ENCODE measurements around the gene ATP6V1A. TPM values are rescaled to one million over a fixed set of nuclear protein-coding genes. Genes with fewer than 3 reads are reported as not detected.

ATP6V1A gene
- total RNA-seq, 1 donor from 2014 or later = 55.5 TPM

DNA sequence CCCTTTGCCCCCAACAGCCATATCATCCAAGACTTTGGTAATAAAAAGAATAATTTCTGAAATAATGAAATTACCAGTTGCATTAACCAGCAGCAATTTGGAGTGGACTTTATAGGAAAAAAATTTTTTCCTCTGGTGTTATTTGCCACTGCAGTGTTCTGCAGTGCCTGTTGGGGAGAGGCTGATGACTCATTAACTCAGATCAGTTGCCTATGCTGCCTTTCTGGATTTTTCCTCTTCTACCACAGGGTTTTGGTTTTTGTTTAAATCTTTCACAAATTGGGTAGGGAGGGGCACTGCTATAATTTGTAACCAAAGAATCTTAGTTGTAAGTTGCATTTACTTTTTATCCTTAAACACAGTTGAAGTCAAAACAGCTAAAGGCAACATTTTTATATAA, 22.7 kb downstream of the ATP6V1A start:
- TF ChIP-seq, protein P1, sequence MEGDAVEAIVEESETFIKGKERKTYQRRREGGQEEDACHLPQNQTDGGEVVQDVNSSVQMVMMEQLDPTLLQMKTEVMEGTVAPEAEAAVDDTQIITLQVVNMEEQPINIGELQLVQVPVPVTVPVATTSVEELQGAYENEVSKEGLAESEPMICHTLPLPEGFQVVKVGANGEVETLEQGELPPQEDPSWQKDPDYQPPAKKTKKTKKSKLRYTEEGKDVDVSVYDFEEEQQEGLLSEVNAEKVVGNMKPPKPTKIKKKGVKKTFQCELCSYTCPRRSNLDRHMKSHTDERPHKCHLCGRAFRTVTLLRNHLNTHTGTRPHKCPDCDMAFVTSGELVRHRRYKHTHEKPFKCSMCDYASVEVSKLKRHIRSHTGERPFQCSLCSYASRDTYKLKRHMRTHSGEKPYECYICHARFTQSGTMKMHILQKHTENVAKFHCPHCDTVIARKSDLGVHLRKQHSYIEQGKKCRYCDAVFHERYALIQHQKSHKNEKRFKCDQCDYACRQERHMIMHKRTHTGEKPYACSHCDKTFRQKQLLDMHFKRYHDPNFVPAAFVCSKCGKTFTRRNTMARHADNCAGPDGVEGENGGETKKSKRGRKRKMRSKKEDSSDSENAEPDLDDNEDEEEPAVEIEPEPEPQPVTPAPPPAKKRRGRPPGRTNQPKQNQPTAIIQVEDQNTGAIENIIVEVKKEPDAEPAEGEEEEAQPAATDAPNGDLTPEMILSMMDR (IDR thresholded peaks at IDR 0.05; ENCODE audit: insufficient read depth, low read length, severe bottlenecking) = no peak
- Histone ChIP-seq H3K36me3 (ENCODE audit: control insufficient read depth, insufficient read depth, low read length) (no peaks in the 10 kb centered on the region), H3K27me3 (ENCODE audit: control insufficient read depth, insufficient read depth, low read length) (no peaks in the 10 kb centered on the region), H3K4me3 (ENCODE audit: low read depth, low read length) (no peak overlapping the region)
- no peak for FAIRE-seq
- peak; percentile 52 for DNase-seq (ENCODE audit: low read depth)

DNA sequence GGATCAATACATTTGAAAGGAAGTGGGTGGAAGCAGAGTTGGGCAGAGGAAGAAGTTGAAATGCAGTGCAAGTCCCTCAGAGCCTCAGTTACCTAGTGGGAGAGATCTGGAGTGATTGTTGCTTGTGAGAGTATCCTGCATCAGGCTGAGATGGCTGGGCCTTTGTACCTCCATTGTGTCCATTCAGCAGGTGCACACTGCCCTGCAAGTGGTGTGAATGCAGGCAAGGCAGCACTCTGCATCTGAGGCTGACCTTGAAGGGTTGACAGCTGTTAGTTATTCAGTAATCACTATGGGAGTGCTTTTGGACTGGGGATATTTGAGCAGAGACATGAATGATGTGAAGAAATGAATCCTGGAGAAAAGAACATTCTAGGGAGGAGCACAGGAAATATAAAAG, 25.2 kb downstream of the ATP6V1A start:
- H3K27me3 ChIP-seq (ENCODE audit: control insufficient read depth, insufficient read depth, low read length) = no peaks in the 10 kb centered on the region
- no peak overlapping the region for H3K4me3 ChIP-seq (ENCODE audit: low read depth, low read length)
- DNase-seq (ENCODE audit: low read depth) (no peak), FAIRE-seq (no peak)
- TF ChIP-seq, protein P1 (IDR thresholded peaks at IDR 0.05; ENCODE audit: insufficient read depth, low read length, severe bottlenecking) = no peak
- no peaks in the 10 kb centered on the region for H3K36me3 ChIP-seq (ENCODE audit: control insufficient read depth, insufficient read depth, low read length)

DNA sequence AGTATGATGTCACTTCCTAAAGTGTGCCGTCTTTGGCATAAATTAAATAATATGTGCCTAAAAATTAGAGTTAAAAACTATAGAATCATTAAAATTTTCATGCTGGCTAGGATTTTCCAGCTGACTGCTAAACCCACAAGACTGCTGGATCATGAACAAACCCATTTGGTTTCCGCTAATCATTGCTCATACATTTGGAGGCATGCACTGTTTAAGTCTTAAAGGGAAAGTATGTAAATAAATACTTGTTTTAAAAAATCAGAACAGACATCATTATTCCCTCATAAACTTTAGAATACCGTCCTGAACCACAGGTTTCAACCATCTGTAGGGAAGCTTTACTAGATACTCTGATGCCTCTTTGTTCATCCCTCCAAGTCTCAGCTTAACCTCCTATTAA, 26.5 kb downstream of the ATP6V1A start:
- H3K27me3 ChIP-seq (ENCODE audit: control insufficient read depth, insufficient read depth, low read length) = no peaks in the 10 kb centered on the region
- no peak for DNase-seq (ENCODE audit: low read depth)

DNA sequence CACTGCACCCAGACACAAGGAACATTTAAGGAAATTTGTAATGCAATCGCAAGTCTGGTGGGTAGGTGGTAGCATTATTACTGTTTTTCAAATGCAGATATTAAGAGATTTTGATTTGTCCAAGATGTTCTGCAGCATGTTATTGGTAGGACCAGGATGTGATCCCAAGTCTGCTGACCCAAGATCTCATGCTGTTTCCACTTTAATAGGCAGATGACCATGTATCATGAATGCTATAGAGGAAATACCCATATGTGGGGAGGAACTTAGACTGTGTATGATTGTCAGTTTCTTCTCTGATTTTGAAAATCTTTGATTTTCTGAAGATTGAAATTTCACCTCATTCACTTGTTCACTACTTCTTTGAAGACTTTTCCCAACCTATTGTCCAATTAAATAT, 28.7 kb downstream of the ATP6V1A start:
- Histone ChIP-seq H3K36me3 (ENCODE audit: control insufficient read depth, insufficient read depth, low read length) (no peaks in the 10 kb centered on the region), H3K4me3 (ENCODE audit: low read depth, low read length) (no peak overlapping the region), H3K27me3 (ENCODE audit: control insufficient read depth, insufficient read depth, low read length) (no peaks in the 10 kb centered on the region)
- DNase-seq (ENCODE audit: low read depth) (no peak), FAIRE-seq (no peak)
- TF ChIP-seq, protein P1 (IDR thresholded peaks at IDR 0.05; ENCODE audit: insufficient read depth, low read length, severe bottlenecking) = no peak

More for the DNA sequence above, 26.5 kb downstream of the ATP6V1A start:
- no peak for FAIRE-seq
- Histone ChIP-seq H3K36me3 (ENCODE audit: control insufficient read depth, insufficient read depth, low read length) (no peaks in the 10 kb centered on the region), H3K4me3 (ENCODE audit: low read depth, low read length) (no peak overlapping the region)
- TF ChIP-seq, protein P1 (IDR thresholded peaks at IDR 0.05; ENCODE audit: insufficient read depth, low read length, severe bottlenecking) = no peak

DNA sequence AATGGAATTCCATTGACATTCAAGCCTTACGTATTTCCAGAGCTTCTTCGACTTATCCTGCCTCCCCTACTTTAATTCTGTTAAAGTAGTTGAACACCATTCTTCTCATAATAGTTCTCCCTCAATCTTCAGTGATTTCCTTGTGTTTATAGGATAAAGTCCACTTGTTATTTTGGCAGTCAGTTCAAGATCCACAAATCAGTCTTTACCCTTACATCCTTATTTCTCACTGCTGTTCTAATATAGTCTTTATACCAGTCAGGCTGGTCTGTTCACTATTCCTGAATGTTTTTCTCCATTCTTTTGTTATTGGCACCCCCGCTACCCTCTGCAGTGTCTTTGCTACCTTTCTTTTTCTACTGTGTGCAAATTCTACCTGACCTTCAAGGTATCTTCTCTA, 29.7 kb downstream of the ATP6V1A start:
- Histone ChIP-seq H3K4me3 (ENCODE audit: low read depth, low read length) (no peak overlapping the region), H3K27me3 (ENCODE audit: control insufficient read depth, insufficient read depth, low read length) (no peaks in the 10 kb centered on the region), H3K36me3 (ENCODE audit: control insufficient read depth, insufficient read depth, low read length) (no peaks in the 10 kb centered on the region)
- DNase-seq (ENCODE audit: low read depth) (no peak), FAIRE-seq (no peak)
- TF ChIP-seq, protein P1 (IDR thresholded peaks at IDR 0.05; ENCODE audit: insufficient read depth, low read length, severe bottlenecking) = no peak

DNA sequence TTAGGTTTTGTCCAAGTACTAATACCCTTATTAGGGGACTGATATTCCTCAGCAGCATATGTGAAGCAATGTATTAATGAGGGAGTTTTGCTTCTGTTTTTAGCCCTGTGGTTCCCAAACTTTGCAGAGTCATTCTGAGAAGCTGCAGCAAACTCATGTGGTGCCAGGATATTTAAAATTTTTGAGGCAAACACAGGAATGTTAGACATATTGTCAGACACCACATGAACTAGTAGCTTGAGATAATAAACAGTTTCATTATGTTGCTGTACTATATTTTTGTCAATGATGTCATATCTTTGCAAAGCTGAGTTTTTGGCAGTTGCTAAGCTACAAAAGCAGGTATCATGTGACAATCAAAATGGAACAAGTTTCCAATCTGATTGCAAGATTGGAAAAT, 36.6 kb downstream of the ATP6V1A start:
- Histone ChIP-seq H3K4me3 (ENCODE audit: low read depth, low read length) (no peak overlapping the region), H3K36me3 (ENCODE audit: control insufficient read depth, insufficient read depth, low read length) (peaks cover under 1% of the 10 kb centered on the region), H3K27me3 (ENCODE audit: control insufficient read depth, insufficient read depth, low read length) (no peaks in the 10 kb centered on the region)
- DNase-seq (ENCODE audit: low read depth) = peak; percentile 27
- TF ChIP-seq, protein P1 (IDR thresholded peaks at IDR 0.05; ENCODE audit: insufficient read depth, low read length, severe bottlenecking) = no peak
- no peak for FAIRE-seq
